IPS DF 19.7 (cell line): Measurements from ENCODE around the gene CPA1.

Experiments
- DNase-seq: peaks from one replicate; pipeline ENCODE4 v3.0.0-alpha.2; 2013; ENCODE audit warnings: low read depth, low spot score

The CPA1 gene

GRCh38 chr7:130426564-130426963 is 46.3 kb downstream of the CPA1 start:
- DNase-seq: no peak

- DNase-seq: no peak
Measured at GRCh38 chr7:130429019-130429418, 48.7 kb downstream of the CPA1 start.

DNA sequence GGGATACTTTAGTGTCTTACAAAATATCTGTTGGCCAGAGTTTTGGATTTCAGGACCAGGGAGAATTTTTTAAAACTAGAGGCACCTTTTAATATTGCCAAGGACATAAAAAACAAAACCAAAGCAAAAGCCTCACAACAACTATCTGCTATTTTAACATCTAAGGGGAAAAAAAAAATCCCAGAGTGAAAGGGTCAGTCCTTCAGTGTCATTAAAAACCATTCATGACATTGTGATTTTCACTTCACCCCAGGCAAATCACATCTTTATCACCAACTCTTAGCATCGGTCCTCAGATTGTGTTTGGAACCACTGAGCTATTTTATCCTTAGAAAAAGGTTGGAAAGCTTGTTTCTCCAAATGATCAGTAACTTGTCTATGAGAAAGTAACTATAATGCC is 49.8 kb downstream of the CPA1 start:
- DNase-seq: no peak

- DNase-seq: no peak
Measured at GRCh38 chr7:130430841-130431666, 50.8 kb downstream of the CPA1 start.

DNA sequence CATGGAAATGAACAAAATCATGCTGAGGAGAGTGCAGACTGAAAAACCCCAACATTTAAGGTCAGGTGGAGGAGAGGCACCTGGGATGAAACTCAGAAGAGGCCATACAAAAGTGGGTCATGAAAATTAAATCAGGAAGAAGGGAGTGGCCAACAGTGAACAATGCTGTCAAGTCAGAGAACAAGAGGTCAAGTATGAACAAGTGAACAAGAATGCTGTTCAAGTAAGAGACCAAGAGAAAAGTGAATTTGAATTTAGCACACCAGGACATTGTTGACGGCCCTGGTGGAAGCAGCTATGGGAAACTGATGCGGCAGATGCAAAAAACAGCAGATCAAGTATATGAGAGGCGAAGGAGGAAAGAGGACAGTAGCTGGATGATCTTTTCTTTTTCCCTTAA is 52.6 kb downstream of the CPA1 start:
- DNase-seq: no peak

DNA sequence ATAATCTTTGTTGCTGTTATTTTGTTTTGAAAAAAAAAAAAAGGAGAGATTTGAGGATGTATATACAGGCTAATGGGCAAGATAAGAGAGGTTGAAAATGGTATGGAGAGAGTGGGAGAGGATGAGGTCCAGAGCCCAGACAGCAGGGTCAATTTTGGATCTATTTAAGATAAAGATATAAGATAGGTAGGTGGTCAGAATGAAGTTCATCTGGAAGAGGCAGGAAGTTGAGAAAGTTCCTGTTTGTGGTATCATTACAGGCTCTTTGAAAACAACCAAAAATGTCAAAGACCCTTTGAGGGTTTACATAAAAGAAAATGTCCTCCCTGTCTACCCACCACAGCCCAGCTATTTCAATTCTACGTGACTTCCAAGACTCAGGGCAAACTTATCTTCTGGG is 53.0 kb downstream of the CPA1 start:
- DNase-seq: no peak

- DNase-seq: no peak
Measured at GRCh38 chr7:130435311-130435854, 55.1 kb downstream of the CPA1 start.

- no peak for DNase-seq
Measured at GRCh38 chr7:130436253-130436652, 56.0 kb downstream of the CPA1 start.
